Umbilical cord (tissue), 2 donors: ENCODE measurements around the gene CDC7. TPM values are rescaled to one million over a fixed set of nuclear protein-coding genes. Genes with fewer than 3 reads are reported as not detected.
"Not testable (repeated sequence)": the region's sequence is repeated elsewhere in the genome, so short reads cannot be mapped to it uniquely, and the experiment has no call there.

ENCODE experiments used
- DNase-seq: peaks from one replicate; pipeline ENCODE4 v3.0.0-alpha.2; 2015; ENCODE audit warnings: low spot score
- total RNA-seq: library from RNA; depleted of rRNA; stranded (reverse); fragments of >200 nt; gene quantifications from one replicate; pipeline ENCODE4 v1.2.3, GENCODE V29; 2014; ENCODE audit warnings: low replicate concordance; ENCODE audit not compliant: insufficient read depth

The CDC7 gene
- total RNA-seq, 1 donor from 2014 or later: 2.4 TPM

GRCh38 chr1:91510754-91511153 is 10.1 kb downstream of the CDC7 start:
- no peak for DNase-seq

- DNase-seq: peak; percentile 61
Observed at GRCh38 chr1:91511386-91511785, 10.7 kb downstream of the CDC7 start.

- DNase-seq: peak; percentile 23
Observed at GRCh38 chr1:91513160-91513559, 12.5 kb downstream of the CDC7 start.

GRCh38 chr1:91513706-91514105 is 13.1 kb downstream of the CDC7 start:
- DNase-seq: no peak

GRCh38 chr1:91515994-91516393 is 15.3 kb downstream of the CDC7 start:
- DNase-seq: no peak

- DNase-seq: not testable (repeated sequence)
Observed at GRCh38 chr1:91516605-91517004, 16.0 kb downstream of the CDC7 start.

GRCh38 chr1:91519167-91519566 is 18.5 kb downstream of the CDC7 start:
- DNase-seq: not testable (repeated sequence)

- peak; percentile 78 for DNase-seq
Observed at GRCh38 chr1:91520942-91521507, 20.4 kb downstream of the CDC7 start.

GRCh38 chr1:91523482-91523881 is 22.8 kb downstream of the CDC7 start:
- peak; percentile 73 for DNase-seq

- DNase-seq: no peak
Observed at GRCh38 chr1:91526496-91526895, 25.8 kb downstream of the CDC7 start.

GRCh38 chr1:91527266-91527765 is 26.7 kb downstream of the CDC7 start:
- no peak for DNase-seq

GRCh38 chr1:91527781-91528180 is 27.1 kb downstream of the CDC7 start:
- DNase-seq: no peak

GRCh38 chr1:91529856-91530255 is 29.2 kb downstream of the CDC7 start:
- no peak for DNase-seq

- no peak for DNase-seq
Observed at GRCh38 chr1:91533361-91534024, 32.8 kb downstream of the CDC7 start.

- no peak for DNase-seq
Observed at GRCh38 chr1:91535441-91535840, 34.8 kb downstream of the CDC7 start.

GRCh38 chr1:91537281-91537986 is 36.8 kb downstream of the CDC7 start:
- DNase-seq: peak; percentile 50

- DNase-seq: peak; percentile 91
Observed at GRCh38 chr1:91537987-91538304, 37.3 kb downstream of the CDC7 start.

- no peak for DNase-seq
Observed at GRCh38 chr1:91540910-91541309, 40.3 kb downstream of the CDC7 start.

GRCh38 chr1:91541918-91542533 is 41.4 kb downstream of the CDC7 start:
- DNase-seq: no peak

GRCh38 chr1:91545506-91546300 is 45.1 kb downstream of the CDC7 start:
- no peak for DNase-seq

- DNase-seq: no peak
Observed at GRCh38 chr1:91546301-91546581, 45.6 kb downstream of the CDC7 start.

GRCh38 chr1:91546876-91547275 is 46.2 kb downstream of the CDC7 start:
- DNase-seq: no peak
